ENCODE data around the gene HOXA13. TPM values are rescaled to one million over a fixed set of nuclear protein-coding genes. Genes with fewer than 3 reads are reported as not detected.
A peak's percentile ranks its signal among the peaks of the same experiment; 100 is the strongest.

Gene HOXA13
- total and polyA plus RNA-seq, 2 experiments from 2014 or later, result not detected

GRCh38 chr7:27159266-27160144 is 40.4 kb downstream of the HOXA13 start:
- Mint-ChIP-seq H3K9me3 (peaks cover 12% of the 10 kb centered on the region; the same call in 2 of the 3 replicates), H3K36me3 (ENCODE audit: low read depth) (no peaks in the 10 kb centered on the region; the same call in 2 of the 3 replicates), H3K4me3 (peak overlapping the region; percentile 25; the same call in 1 of the 3 replicates), H3K4me1 (peaks cover 15% of the 10 kb centered on the region), H3K27ac (no peak overlapping the region), H3K27me3 (ENCODE audit: insufficient read depth, low read depth, poor library complexity) (peaks cover 99% of the 10 kb centered on the region)
- Histone ChIP-seq H3K79me2 (replicated peaks; ENCODE audit: insufficient read depth) (no peaks in the 10 kb centered on the region), H3K4me2 (no peak overlapping the region), H2AFZ (no peak overlapping the region), H3K9me2 (ENCODE audit: insufficient read depth) (no peaks in the 10 kb centered on the region), H3K27me3 (ENCODE audit: insufficient read depth) (peaks cover 100% of the 10 kb centered on the region), H3K4me1 (ENCODE audit: insufficient read depth) (peaks cover 4% of the 10 kb centered on the region; the same call in 1 of the 2 replicates), H3K36me3 (ENCODE audit: insufficient read depth) (no peaks in the 10 kb centered on the region; the same call in 1 of the 2 replicates), H3F3A (replicated peaks; ENCODE audit: low read depth) (peaks cover 17% of the 10 kb centered on the region), H3K4me3 (no peak overlapping the region), H3K27ac (ENCODE audit: low read depth) (no peak overlapping the region), H4K20me1 (replicated peaks; ENCODE audit: insufficient read depth) (peaks cover 46% of the 10 kb centered on the region)
- TF ChIP-seq EZH2 (IDR thresholded peaks at IDR 0.05; ENCODE audit: low read depth, unreplicated experiment), result peak; percentile 97
- TF ChIP-seq EZH2phosphoT487 (IDR thresholded peaks at IDR 0.05; ENCODE audit: unreplicated experiment), result peak; percentile 5
- TF ChIP-seq ZNF331 (CRISPR knock-in tag; IDR thresholded peaks at IDR 0.05; ENCODE audit: low read depth), result no peak
- ATAC-seq (no peak), DNase-seq (ENCODE audit: low spot score) (no peak)

- no peak overlapping the region for H2AFZ ChIP-seq
- Mint-ChIP-seq H3K36me3 (ENCODE audit: low read depth) (no peaks in the 10 kb centered on the region; the same call in 2 of the 3 replicates), H3K27ac (no peak overlapping the region), H3K4me1 (peaks cover 11% of the 10 kb centered on the region), H3K27me3 (ENCODE audit: insufficient read depth, low read depth, poor library complexity) (peaks cover 99% of the 10 kb centered on the region), H3K9me3 (peaks cover 12% of the 10 kb centered on the region; the same call in 2 of the 3 replicates), H3K4me3 (no peak overlapping the region; the same call in 2 of the 3 replicates)
- ATAC-seq (no peak), DNase-seq (ENCODE audit: low spot score) (peak; percentile 46)
- H3K4me3 ChIP-seq, result no peak overlapping the region
- H3K79me2 ChIP-seq (replicated peaks; ENCODE audit: insufficient read depth), result no peaks in the 10 kb centered on the region
- peaks cover 4% of the 10 kb centered on the region; the same call in 1 of the 2 replicates for H3K4me1 ChIP-seq (ENCODE audit: insufficient read depth)
- H4K20me1 ChIP-seq (replicated peaks; ENCODE audit: insufficient read depth), result peaks cover 48% of the 10 kb centered on the region
- H3F3A ChIP-seq (replicated peaks; ENCODE audit: low read depth), result peaks cover 19% of the 10 kb centered on the region
- H3K36me3 ChIP-seq (ENCODE audit: insufficient read depth), result no peaks in the 10 kb centered on the region
- peaks cover 100% of the 10 kb centered on the region for H3K27me3 ChIP-seq (ENCODE audit: insufficient read depth)
- H3K4me2 ChIP-seq, result no peak overlapping the region
- H3K27ac ChIP-seq (ENCODE audit: low read depth), result no peak overlapping the region
- H3K9me2 ChIP-seq (ENCODE audit: insufficient read depth), result no peaks in the 10 kb centered on the region
- TF ChIP-seq EZH2 (IDR thresholded peaks at IDR 0.05; ENCODE audit: low read depth, unreplicated experiment), result peak; percentile 97
- TF ChIP-seq POLR2AphosphoS5 (IDR thresholded peaks at IDR 0.05; ENCODE audit: low read depth), result no peak
- no peak for TF ChIP-seq REST (IDR thresholded peaks at IDR 0.05; ENCODE audit: unreplicated experiment)
- no peak for TF ChIP-seq STAT1 (IDR thresholded peaks at IDR 0.05; ENCODE audit: unreplicated experiment)
- no peak for TF ChIP-seq JUNB (IDR thresholded peaks at IDR 0.05; ENCODE audit: unreplicated experiment)
- TF ChIP-seq NANOG (IDR thresholded peaks at IDR 0.05; ENCODE audit: borderline replicate concordance), result no peak
- TF ChIP-seq CTCF (conservative IDR thresholded peaks at IDR 0.05; ENCODE audit: low read depth in 2 of 2), result no peak
- TF ChIP-seq EZH2phosphoT487 (IDR thresholded peaks at IDR 0.05; ENCODE audit: unreplicated experiment), result peak; percentile 73
- no peak for TF ChIP-seq CREB1 (CRISPR knock-in tag; IDR thresholded peaks at IDR 0.05; ENCODE audit: low read depth)
Measured at GRCh38 chr7:27158436-27159265, 41.2 kb downstream of the HOXA13 start.

Data from GM23338 (cell line).